Adrenal gland (tissue), 12 donors: ENCODE results near the gene PAK5. TPM values are rescaled to one million over a fixed set of nuclear protein-coding genes. Genes with fewer than 3 reads are reported as not detected.

Experiments
- DNase-seq, 7 donors: peaks; one replicate each; pipeline ENCODE4 v3.0.0-alpha.2; 2019 to 2020
- H3K27ac ChIP-seq, 5 donors: fragments of 200-600 bp; sonication (generic) in 4 of 5; 1 replicate in 3 of 5; 2 replicates in 2 of 5; pipeline versions ENCODE4 v1.5.1 to v1.8.0; 2016 to 2020; ENCODE audit warnings: mild to moderate bottlenecking in 1 of 5
- H3K27me3 ChIP-seq: fragments of 200-600 bp; 2 replicates; pipeline ENCODE4 v1.8.0; 2021
- H3K36me3 ChIP-seq, 2 donors: fragments of 200-600 bp; replicated peaks in 1 of 2; 1 replicate in 1 of 2; 2 replicates in 1 of 2; pipeline versions ENCODE4 v1.5.1 to v1.8.0; 2018 to 2022
- H3K4me1 ChIP-seq, 2 donors: fragments of 200-600 bp; replicated peaks in 1 of 2; 1 replicate in 1 of 2; 2 replicates in 1 of 2; pipeline versions ENCODE4 v1.5.1 to v1.8.0; 2018 to 2021
- H3K4me3 ChIP-seq, 4 donors: fragments of 200-600 bp; sonication (generic) in 3 of 4; one replicate each; pipeline ENCODE4 v1.5.1; 2016 to 2018
- H3K9me3 ChIP-seq, 3 donors: fragments of 200-600 bp; sonication (generic) in 1 of 3; replicated peaks in 1 of 3; 1 replicate in 2 of 3; 2 replicates in 1 of 3; pipeline versions ENCODE4 v1.5.1 to v1.8.0; 2016 to 2021
- CTCF ChIP-seq, 6 experiments: fragments of 450-650 bp in 4 of 6; fragments of 200-600 bp in 2 of 6; sonication (generic) in 1 of 6; IDR thresholded peaks; 1 replicate in 5 of 6; 2 replicates in 1 of 6; pipeline versions ENCODE4 v1.5.1 to v1.8.0; 2016 to 2021; ENCODE audit warnings: antibody characterized with exemption in 6 of 6, mild to moderate bottlenecking in 2 of 6, moderate library complexity in 1 of 6
- POLR2A ChIP-seq, 2 donors: fragments of 450-650 bp; IDR thresholded peaks; one replicate each; pipeline ENCODE4 v1.6.1; 2017; ENCODE audit warnings: antibody characterized with exemption in 2 of 2, mild to moderate bottlenecking in 2 of 2, moderate library complexity in 1 of 2
- WGBS, 4 donors: extraction: QIAGEN DNeasy Blood & Tissue Kit in 2 of 4; methylation state at CpG; one replicate each; pipeline versions ENCODE4 v1.1.5 to v1.1.7; 2013 to 2017; 5-methylcytosine and 5-hydroxymethylcytosine counted together
- intact Hi-C, 2 donors: fragments of 100-400 bp; cut with DNase I; formaldehyde crosslinking; loops; one replicate each; pipeline versions ENCODE4 v1.14.1 to v1.15.0; 2022 to 2023
- polyA plus RNA-seq, 3 donors: library from polyadenylated mRNA; stranded (reverse); fragments of 200-250 nt in 2 of 3; fragments of 350-450 nt in 1 of 3; fragmentation: Illumina TruSeq in 1 of 3; extraction: RNeasy Lipid Tissue Mini Kit (QIAGEN cat#74804) in 1 of 3; gene quantifications; one replicate each; pipeline ENCODE4 v1.2.3, GENCODE V29; 2013 to 2014
- total RNA-seq, 9 donors: library from RNA; depleted of rRNA in 4 of 9; stranded (reverse); fragments of >200 nt in 4 of 9; fragments of 120-200 nt in 1 of 9; fragmentation: NEBNext Ultra II Directional in 1 of 9; extraction: Animal tissue kit (Norgen Biotek cat#: 25700) in 1 of 9; gene quantifications; one replicate each; pipeline versions ENCODE4 v1.1.0 to v1.2.4, GENCODE V29; 2013 to 2023
- donor health status: healthy with polysubstance abuse.
- donor health status: Bipolar disorder and iron deficiency.
- donor health status: DM: yes; HTN: yes; CAD: no.
- donor health status: DM: no; HTN: no; CAD: no.
- donor health status: DM: no; HTN: no; CAD: no.
- donor health status: DM: yes; HTN: yes; CAD: no.

PAK5 gene
- total and polyA plus RNA-seq, 12 donors, result 1.2 to 17.0 (median 4.0) TPM

GRCh38 chr20:9686866-9687265 is 152.0 kb downstream of the PAK5 start:
- no peak overlapping the region for H3K27ac ChIP-seq
- no peaks in the 10 kb centered on the region for H3K36me3 ChIP-seq
- no peak overlapping the region for H3K4me3 ChIP-seq
- no peak for DNase-seq
- H3K9me3 ChIP-seq, result no peaks in the 10 kb centered on the region
- H3K27me3 ChIP-seq, result no peaks in the 10 kb centered on the region
- intact Hi-C loops, result no loop called here
- H3K4me1 ChIP-seq, result no peaks in the 10 kb centered on the region
- 71 to 88% (median 76%) methylated on average over 2 of the region's 2 CpGs for WGBS, 4 donors
- TF ChIP-seq CTCF (IDR thresholded peaks at IDR 0.05) (no peak), POLR2A (IDR thresholded peaks at IDR 0.05) (no peak)

GRCh38 chr20:9686455-9686854 is 152.4 kb downstream of the PAK5 start:
- H3K4me1 ChIP-seq, result no peaks in the 10 kb centered on the region
- no peak for DNase-seq
- no peaks in the 10 kb centered on the region for H3K9me3 ChIP-seq
- H3K36me3 ChIP-seq, result no peaks in the 10 kb centered on the region
- H3K27ac ChIP-seq, result no peak overlapping the region
- 69 to 77% (median 72%) methylated on average over 4 of the region's 4 CpGs for WGBS, 4 donors
- no peak overlapping the region for H3K4me3 ChIP-seq
- TF ChIP-seq CTCF (IDR thresholded peaks at IDR 0.05) (no peak), POLR2A (IDR thresholded peaks at IDR 0.05) (no peak)
- H3K27me3 ChIP-seq, result no peaks in the 10 kb centered on the region
- intact Hi-C loops, result no loop called here

GRCh38 chr20:9686001-9686400 is 152.9 kb downstream of the PAK5 start:
- H3K4me3 ChIP-seq, result no peak overlapping the region
- H3K27me3 ChIP-seq, result no peaks in the 10 kb centered on the region
- H3K9me3 ChIP-seq, result no peaks in the 10 kb centered on the region
- intact Hi-C loops, result no loop called here
- H3K27ac ChIP-seq, result no peak overlapping the region
- TF ChIP-seq POLR2A (IDR thresholded peaks at IDR 0.05) (no peak), CTCF (IDR thresholded peaks at IDR 0.05) (no peak)
- no peaks in the 10 kb centered on the region for H3K4me1 ChIP-seq
- no peak for DNase-seq
- H3K36me3 ChIP-seq, result no peaks in the 10 kb centered on the region

- intact Hi-C loops, result no loop called here
- Histone ChIP-seq H3K4me1 (no peaks in the 10 kb centered on the region), H3K27me3 (no peaks in the 10 kb centered on the region), H3K27ac (no peak overlapping the region), H3K9me3 (no peaks in the 10 kb centered on the region), H3K4me3 (no peak overlapping the region), H3K36me3 (no peaks in the 10 kb centered on the region)
- no peak for DNase-seq
- no peak for TF ChIP-seq POLR2A (IDR thresholded peaks at IDR 0.05)
- no peak for TF ChIP-seq CTCF (IDR thresholded peaks at IDR 0.05)
Observed at GRCh38 chr20:9685011-9685410, 153.9 kb downstream of the PAK5 start.
